ENCODE data around the gene ZNF536. TPM values are rescaled to one million over a fixed set of nuclear protein-coding genes. Genes with fewer than 3 reads are reported as not detected.

ZNF536 gene
- total and polyA plus RNA-seq, 2 of the 4 experiments (the other 2 are of a cell fraction), result not detected

- H3K4ac ChIP-seq (ENCODE audit: low read depth, low read length), result no peak overlapping the region
- ChIA-PET CTCF (no interaction called here), POLR2A (ENCODE audit: unreplicated experiment) (no interaction called here)
- H2BK20ac ChIP-seq (ENCODE audit: low read depth, low read length), result no peak overlapping the region
- H3K14ac ChIP-seq (replicated peaks; ENCODE audit: low read depth, low read length), result no peak overlapping the region
- H3K9me3 ChIP-seq (ENCODE audit: control insufficient read depth, insufficient read depth, low read length), result peaks cover 15% of the 10 kb centered on the region; the same call in 1 of the 2 replicates
- no peaks in the 10 kb centered on the region for H3K27me3 ChIP-seq (ENCODE audit: control insufficient read depth, insufficient read depth, low read length)
- H3K79me1 ChIP-seq (ENCODE audit: low read depth in 1 of 2, low read length in 2 of 2), result no peaks in the 10 kb centered on the region
- in situ Hi-C loops (cut with MboI; ENCODE audit: low sequenced_read_pairs) (no loop called here), intact Hi-C loops (cut with micrococcal nuclease) (no loop called here), dilution Hi-C loops (cut with HindIII; ENCODE audit: low sequenced_read_pairs, unreplicated experiment) (no loop called here)
- TF ChIP-seq MAFK (IDR thresholded peaks at IDR 0.05; ENCODE audit: low read depth, low read length) (no peak), POLR2A (IDR thresholded peaks at IDR 0.05; ENCODE audit: low read depth, low read length) (no peak), MAZ (IDR thresholded peaks at IDR 0.05; ENCODE audit: borderline replicate concordance, low read depth, low read length) (no peak), CHD1 (IDR thresholded peaks at IDR 0.05; ENCODE audit: low read depth, low read length) (no peak), RFX5 (IDR thresholded peaks at IDR 0.05; ENCODE audit: low read depth, low read length) (no peak), CEBPB (IDR thresholded peaks at IDR 0.05; ENCODE audit: low read depth, low read length) (no peak), USF2 (IDR thresholded peaks at IDR 0.05; ENCODE audit: low read depth, low read length) (no peak), SMC3 (IDR thresholded peaks at IDR 0.05; ENCODE audit: low read depth, low read length) (no peak), BHLHE40 (IDR thresholded peaks at IDR 0.05; ENCODE audit: low read depth, low read length) (no peak), NFE2L2 (IDR thresholded peaks at IDR 0.05; ENCODE audit: low read depth, low read length) (no peak), FOS (IDR thresholded peaks at IDR 0.05; ENCODE audit: low read depth, low read length) (no peak), MXI1 (IDR thresholded peaks at IDR 0.05; ENCODE audit: borderline replicate concordance, low read depth, low read length) (no peak), CTCF (conservative IDR thresholded peaks at IDR 0.05; ENCODE audit: low read depth, low read length) (no peak), RAD21 (IDR thresholded peaks at IDR 0.05; ENCODE audit: low read length) (no peak)
- TF ChIP-seq, protein P1, sequence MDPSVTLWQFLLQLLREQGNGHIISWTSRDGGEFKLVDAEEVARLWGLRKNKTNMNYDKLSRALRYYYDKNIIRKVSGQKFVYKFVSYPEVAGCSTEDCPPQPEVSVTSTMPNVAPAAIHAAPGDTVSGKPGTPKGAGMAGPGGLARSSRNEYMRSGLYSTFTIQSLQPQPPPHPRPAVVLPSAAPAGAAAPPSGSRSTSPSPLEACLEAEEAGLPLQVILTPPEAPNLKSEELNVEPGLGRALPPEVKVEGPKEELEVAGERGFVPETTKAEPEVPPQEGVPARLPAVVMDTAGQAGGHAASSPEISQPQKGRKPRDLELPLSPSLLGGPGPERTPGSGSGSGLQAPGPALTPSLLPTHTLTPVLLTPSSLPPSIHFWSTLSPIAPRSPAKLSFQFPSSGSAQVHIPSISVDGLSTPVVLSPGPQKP (IDR thresholded peaks at IDR 0.05; ENCODE audit: borderline replicate concordance, low read depth, low read length), result no peak
- H2AK5ac ChIP-seq (ENCODE audit: low read depth, low read length), result no peak overlapping the region
- no peak overlapping the region for H4K5ac ChIP-seq (ENCODE audit: low read depth, low read length)
- ATAC-seq (ENCODE audit: low read depth) (no peak), DNase-seq (no peak)
- no peaks in the 10 kb centered on the region for H3K36me3 ChIP-seq (ENCODE audit: control insufficient read depth, insufficient read depth, low read length)
- H3K9ac ChIP-seq (ENCODE audit: low read depth, low read length), result no peak overlapping the region
- no peak overlapping the region for H2BK5ac ChIP-seq (ENCODE audit: low read depth, low read length, poor library complexity, severe bottlenecking)
- H2AFZ ChIP-seq (replicated peaks; ENCODE audit: low read length, poor library complexity), result no peak overlapping the region
- no peak overlapping the region for H3K4me2 ChIP-seq (ENCODE audit: low read depth, low read length)
- H4K91ac ChIP-seq (ENCODE audit: insufficient read depth, low read depth, low read length), result no peak overlapping the region
- H2AK9ac ChIP-seq (replicated peaks; ENCODE audit: low read depth, low read length, poor library complexity), result no peak overlapping the region
- no peaks in the 10 kb centered on the region for H3K9me1 ChIP-seq (ENCODE audit: insufficient read depth, low read length)
- H2BK15ac ChIP-seq (ENCODE audit: low read depth, low read length), result no peak overlapping the region
- no peak overlapping the region for H3K56ac ChIP-seq (ENCODE audit: extremely low read depth, insufficient read depth, low read length)
- no TSS peak for BruUV-seq (replicated peaks)
- no peaks in the 10 kb centered on the region for H3K4me1 ChIP-seq (ENCODE audit: control insufficient read depth, insufficient read depth, low read length)
- WGBS, 2 experiments (ENCODE audit: extremely low coverage in 2 of 2, insufficient read length in 1 of 2), result 0% methylated on average over 1 of the region's 8 CpGs; no CpG with 5 or more reads in 1 of the 2 experiments
- no peak overlapping the region for H3K4me3 ChIP-seq (ENCODE audit: insufficient read depth, low read depth, low read length)
- H4K20me1 ChIP-seq (ENCODE audit: insufficient read depth, low read length), result no peaks in the 10 kb centered on the region
- no peak overlapping the region for H4K8ac ChIP-seq (ENCODE audit: low read depth in 2 of 2, low read length in 2 of 2)
- no peak overlapping the region for H2BK120ac ChIP-seq (ENCODE audit: low read depth, low read length)
- no peak overlapping the region for H3K18ac ChIP-seq (ENCODE audit: low read depth, low read length)
- no peak overlapping the region for H3K27ac ChIP-seq (ENCODE audit: insufficient read depth, low read length)
- H3K23ac ChIP-seq (ENCODE audit: low read depth, low read length), result no peak overlapping the region
These were observed 211.9 kb downstream of the ZNF536 start for GRCh38 chr19:30584090-30584489.

Data from IMR-90 (cell line).